Stimulated activated CD8-positive, alpha-beta memory T cell treated with anti-CD3 and anti-CD28 coated beads, Interleukin-12 subunit alpha, Interleukin-12 subunit beta, amount 100 ng/mL, for 24 hours (primary cell): Measurements from ENCODE around the gene ZNF180.
"Not testable (repeated sequence)": the region's sequence is repeated elsewhere in the genome, so short reads cannot be mapped to it uniquely, and the experiment has no call there.

Experiments
- DNase-seq: peaks from one replicate; pipeline ENCODE4 v3.0.0-alpha.2; 2020; ENCODE audit errors: extremely low read depth

Gene ZNF180

DNA sequence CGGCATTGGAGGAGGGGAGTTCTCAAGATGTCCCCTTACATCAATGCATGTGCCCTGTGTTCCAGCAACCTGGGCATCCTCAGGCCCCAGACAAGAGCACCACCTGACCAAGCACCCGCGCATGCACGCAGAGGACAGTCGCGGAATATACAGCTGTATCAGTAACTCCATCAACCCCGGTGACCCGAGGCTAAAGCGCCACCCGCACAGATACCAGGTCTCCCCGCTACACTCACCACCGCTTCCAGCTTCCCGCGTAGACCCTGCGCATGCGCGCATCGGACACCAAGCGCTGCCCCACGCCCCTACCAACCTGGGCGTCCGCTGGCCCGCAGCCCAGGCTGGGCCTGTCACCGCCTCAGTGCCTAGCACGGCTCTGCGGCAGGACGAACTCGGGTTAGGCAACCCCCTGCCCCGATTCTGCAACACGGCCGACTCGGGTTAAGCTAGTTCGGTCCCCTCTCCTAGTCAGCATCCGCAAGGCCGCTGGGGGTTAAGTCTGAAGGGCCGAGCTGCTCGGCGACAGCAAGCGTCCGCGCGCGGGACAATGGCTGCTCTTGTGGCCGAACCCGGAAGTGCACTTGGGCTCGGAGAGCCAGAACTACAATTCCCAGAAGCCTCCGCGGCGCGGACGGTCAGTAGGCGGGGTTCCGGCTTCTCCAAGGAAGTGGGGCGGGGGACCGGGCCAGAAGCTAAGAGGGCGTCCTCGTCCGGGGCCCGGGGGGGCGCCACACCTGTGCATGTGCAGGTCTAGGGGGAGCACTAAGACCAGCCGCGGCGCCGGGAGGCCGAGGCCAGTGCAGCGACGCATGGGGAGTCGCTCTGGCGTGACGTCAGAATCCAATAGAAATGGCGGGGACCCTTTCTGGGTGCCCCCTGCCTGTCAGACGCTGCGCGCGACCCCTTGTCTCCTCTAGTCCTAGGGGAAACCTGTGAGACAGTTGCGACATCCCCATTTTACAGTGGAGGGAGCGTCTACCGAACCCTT, at the start of gene ZNF180:
Gene ZNF180 (minus strand): TSS at position 561 of the 988 bp plus-strand sequence. CDS start 3,188 bp downstream, outside the sequence.
- DNase-seq = peak; percentile 89

GRCh38 chr19:44549507-44549906, 49.2 kb upstream of the ZNF180 start:
- DNase-seq = no peak

GRCh38 chr19:44548736-44549135, 48.4 kb upstream of the ZNF180 start:
- DNase-seq = no peak

- DNase-seq = no peak
These were observed 43.7 kb upstream of the ZNF180 start for GRCh38 chr19:44544031-44544430.

GRCh38 chr19:44542671-44543070, 42.3 kb upstream of the ZNF180 start:
- DNase-seq = no peak

- DNase-seq = no peak
These were observed 40.4 kb upstream of the ZNF180 start for GRCh38 chr19:44540736-44541135.

- no peak for DNase-seq
These were observed 39.7 kb upstream of the ZNF180 start for GRCh38 chr19:44539991-44540390.

- DNase-seq = no peak
These were observed 39.0 kb upstream of the ZNF180 start for GRCh38 chr19:44539236-44539826.

GRCh38 chr19:44535361-44535760, 35.0 kb upstream of the ZNF180 start:
- DNase-seq = not testable (repeated sequence)

- DNase-seq = no peak
These were observed 32.5 kb upstream of the ZNF180 start for GRCh38 chr19:44532819-44533218.

DNA sequence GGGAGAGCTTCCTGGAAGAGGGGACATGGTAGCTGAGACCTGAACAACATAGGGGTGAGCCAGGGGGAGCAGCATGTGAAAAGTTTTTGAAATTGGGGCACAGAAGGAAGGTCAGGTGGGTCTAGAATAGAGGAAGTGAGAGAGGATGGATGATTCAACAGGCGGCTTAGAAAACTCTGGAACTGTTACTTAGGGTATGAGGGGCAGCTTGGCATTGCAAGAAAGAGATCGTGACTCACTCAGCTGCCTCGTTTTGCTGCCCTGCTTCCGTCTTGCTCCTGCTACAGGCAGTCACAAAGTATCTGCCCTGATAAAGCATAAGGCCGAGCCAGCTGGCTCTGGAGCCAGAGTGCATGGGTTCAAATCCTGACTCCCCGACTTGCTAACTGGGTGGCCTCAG, 30.5 kb upstream of the ZNF180 start:
- no peak for DNase-seq

GRCh38 chr19:44529536-44529935, 29.2 kb upstream of the ZNF180 start, which contains the start of gene CEACAM20:
CEACAM20 (minus strand) TSS chr19:44529675; CDS start chr19:44529509, 166 bp downstream.
- no peak for DNase-seq

GRCh38 chr19:44527554-44527953, 27.2 kb upstream of the ZNF180 start:
- no peak for DNase-seq

GRCh38 chr19:44525721-44526430, 25.6 kb upstream of the ZNF180 start:
- no peak for DNase-seq

- DNase-seq = no peak
These were observed 21.0 kb upstream of the ZNF180 start for GRCh38 chr19:44521370-44521769.

- DNase-seq = no peak
These were observed 16.8 kb upstream of the ZNF180 start for GRCh38 chr19:44517146-44517545.

- DNase-seq = no peak
These were observed 15.6 kb upstream of the ZNF180 start for GRCh38 chr19:44515907-44516306.

DNA sequence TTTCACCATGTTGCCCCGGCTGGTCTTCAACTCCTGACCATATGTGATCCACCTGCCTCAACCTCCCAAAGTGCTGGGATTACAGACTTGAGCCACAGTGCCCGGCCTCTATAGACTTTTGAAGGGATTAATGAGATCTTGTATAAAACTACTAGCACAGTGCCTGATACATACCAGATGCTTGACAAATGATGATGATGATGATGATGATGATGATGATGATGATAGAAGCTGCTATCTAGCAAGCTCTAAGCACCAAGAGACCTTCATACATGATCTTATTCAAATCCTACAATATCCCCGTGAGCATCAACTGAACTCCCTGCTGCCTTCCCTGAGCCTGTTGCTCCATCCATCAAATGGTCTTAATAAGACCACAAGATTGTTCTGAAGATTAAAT, 14.7 kb upstream of the ZNF180 start:
- DNase-seq = no peak

- DNase-seq = no peak
These were observed 12.3 kb upstream of the ZNF180 start for GRCh38 chr19:44512326-44513298.

DNA sequence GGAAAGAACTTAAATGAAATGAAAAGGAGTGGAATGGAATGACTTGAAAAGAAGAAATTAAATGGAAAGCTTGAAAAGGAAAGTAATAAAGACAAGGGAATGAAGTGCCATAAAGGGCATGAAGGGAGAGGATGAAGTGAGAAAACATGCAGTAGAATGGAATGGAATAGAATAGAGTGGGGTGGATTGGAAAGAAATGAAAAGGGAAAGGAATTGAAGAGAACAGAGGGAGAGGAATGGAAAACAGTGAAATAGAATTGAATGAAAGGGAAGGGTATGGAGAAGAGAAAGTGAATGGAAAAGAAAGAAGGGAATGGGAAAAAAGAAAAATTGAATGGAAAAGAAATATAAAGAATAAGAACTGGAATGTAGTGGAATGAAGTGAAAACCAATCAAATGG, 9.2 kb upstream of the ZNF180 start:
- DNase-seq = no peak

- no peak for DNase-seq
These were observed 763 bp downstream of the ZNF180 start for GRCh38 chr19:44499559-44499958.
